ENCODE results near the gene SPDL1.

The SPDL1 gene

GRCh38 chr5:169634606-169635005 lies 51.0 kb downstream of the SPDL1 start:
- no peak for DNase-seq

- no peak for DNase-seq
Observed at GRCh38 chr5:169635936-169636335, 52.4 kb downstream of the SPDL1 start.

GRCh38 chr5:169636477-169637084 lies 53.0 kb downstream of the SPDL1 start:
- DNase-seq: no peak

GRCh38 chr5:169637085-169637548 lies 53.5 kb downstream of the SPDL1 start, which contains the start of gene DOCK2:
Gene DOCK2, plus strand, starts transcription at chr5:169637275. Its CDS starts 52 bp downstream, at chr5:169637327.
- peak; percentile 68 for DNase-seq

GRCh38 chr5:169637549-169638121 lies 54.1 kb downstream of the SPDL1 start:
- peak; percentile 74 for DNase-seq

GRCh38 chr5:169641253-169641652 lies 57.7 kb downstream of the SPDL1 start:
- DNase-seq: no peak

- DNase-seq: no peak
Observed at GRCh38 chr5:169646856-169647255, 63.3 kb downstream of the SPDL1 start.

- DNase-seq: no peak
Observed at GRCh38 chr5:169647566-169647965, 64.0 kb downstream of the SPDL1 start.

- no peak for DNase-seq
Observed at GRCh38 chr5:169648725-169649310, 65.2 kb downstream of the SPDL1 start.

- DNase-seq: no peak
Observed at GRCh38 chr5:169649486-169649885, 65.9 kb downstream of the SPDL1 start.

GRCh38 chr5:169650701-169651331 lies 67.2 kb downstream of the SPDL1 start:
- no peak for DNase-seq

GRCh38 chr5:169651526-169651925 lies 68.0 kb downstream of the SPDL1 start:
- DNase-seq: no peak

- no peak for DNase-seq
Observed at GRCh38 chr5:169652057-169652456, 68.5 kb downstream of the SPDL1 start.

- DNase-seq: no peak
Observed at GRCh38 chr5:169653091-169653490, 69.5 kb downstream of the SPDL1 start.

Measured in activated CD8-positive, alpha-beta memory T cell treated with anti-CD3 and anti-CD28 coated beads, Interleukin-2, amount 50 U/mL, for 4 hours (primary cell).